ENCODE measurements around the gene ACSL6.
A peak's percentile ranks its signal among the peaks of the same experiment; 100 is the strongest.

ACSL6 gene

GRCh38 chr5:131999441-132000240, 11.8 kb downstream of the ACSL6 start:
- no peaks in the 10 kb centered on the region for H3K36me3 ChIP-seq (ENCODE audit: control insufficient read depth in 1 of 2, insufficient read depth in 2 of 2, low read length in 2 of 2)
- H3K27me3 ChIP-seq (ENCODE audit: control insufficient read depth in 1 of 2, insufficient read depth in 2 of 2, low read length in 2 of 2), result no peaks in the 10 kb centered on the region
- H3K9ac ChIP-seq (ENCODE audit: low read depth in 1 of 2, low read length in 2 of 2), result peak overlapping the region in 1 of 2 donors; percentile 8
- no peak overlapping the region for H3K27ac ChIP-seq (ENCODE audit: low read depth, low read length)
- H3K4me3 ChIP-seq (ENCODE audit: low read depth in 1 of 2, low read length in 2 of 2), result peak overlapping the region in 1 of 2 donors; percentile 5
- peaks cover 66 to 74% of the 10 kb centered on the region in 2 donors for H3K4me1 ChIP-seq (ENCODE audit: control insufficient read depth in 1 of 2, insufficient read depth in 2 of 2, low read length in 2 of 2)
- no peaks in the 10 kb centered on the region for H3K9me3 ChIP-seq (ENCODE audit: control insufficient read depth in 1 of 2, low read length in 2 of 2)

GRCh38 chr5:131999041-131999440, 12.4 kb downstream of the ACSL6 start:
- no peaks in the 10 kb centered on the region for H3K9me3 ChIP-seq (ENCODE audit: control insufficient read depth in 1 of 2, low read length in 2 of 2)
- peak overlapping the region in 1 of 2 donors; percentile 5 for H3K4me3 ChIP-seq (ENCODE audit: low read depth in 1 of 2, low read length in 2 of 2)
- H3K4me1 ChIP-seq (ENCODE audit: control insufficient read depth in 1 of 2, insufficient read depth in 2 of 2, low read length in 2 of 2), result peaks cover 72 to 80% of the 10 kb centered on the region in 2 donors
- H3K9ac ChIP-seq (ENCODE audit: low read depth in 1 of 2, low read length in 2 of 2), result peak overlapping the region in 1 of 2 donors; percentile 8
- H3K27ac ChIP-seq (ENCODE audit: low read depth, low read length), result no peak overlapping the region
- no peaks in the 10 kb centered on the region for H3K27me3 ChIP-seq (ENCODE audit: control insufficient read depth in 1 of 2, insufficient read depth in 2 of 2, low read length in 2 of 2)
- H3K36me3 ChIP-seq (ENCODE audit: control insufficient read depth in 1 of 2, insufficient read depth in 2 of 2, low read length in 2 of 2), result no peaks in the 10 kb centered on the region

- Histone ChIP-seq H3K27ac (ENCODE audit: low read depth, low read length) (no peak overlapping the region), H3K36me3 (ENCODE audit: control insufficient read depth in 1 of 2, insufficient read depth in 2 of 2, low read length in 2 of 2) (no peaks in the 10 kb centered on the region), H3K27me3 (ENCODE audit: control insufficient read depth in 1 of 2, insufficient read depth in 2 of 2, low read length in 2 of 2) (no peaks in the 10 kb centered on the region), H3K4me1 (ENCODE audit: control insufficient read depth in 1 of 2, insufficient read depth in 2 of 2, low read length in 2 of 2) (peaks cover 77 to 85% of the 10 kb centered on the region in 2 donors), H3K4me3 (ENCODE audit: low read depth in 1 of 2, low read length in 2 of 2) (no peak overlapping the region), H3K9me3 (ENCODE audit: control insufficient read depth in 1 of 2, low read length in 2 of 2) (no peaks in the 10 kb centered on the region), H3K9ac (ENCODE audit: low read depth in 1 of 2, low read length in 2 of 2) (no peak overlapping the region)
Observed at GRCh38 chr5:131998431-131999040, 12.9 kb downstream of the ACSL6 start.

GRCh38 chr5:131997727-131998117, 13.7 kb downstream of the ACSL6 start:
- Histone ChIP-seq H3K27ac (ENCODE audit: low read depth, low read length) (no peak overlapping the region), H3K9me3 (ENCODE audit: control insufficient read depth in 1 of 2, low read length in 2 of 2) (no peaks in the 10 kb centered on the region), H3K27me3 (ENCODE audit: control insufficient read depth in 1 of 2, insufficient read depth in 2 of 2, low read length in 2 of 2) (no peaks in the 10 kb centered on the region), H3K9ac (ENCODE audit: low read depth in 1 of 2, low read length in 2 of 2) (no peak overlapping the region), H3K4me3 (ENCODE audit: low read depth in 1 of 2, low read length in 2 of 2) (no peak overlapping the region), H3K4me1 (ENCODE audit: control insufficient read depth in 1 of 2, insufficient read depth in 2 of 2, low read length in 2 of 2) (peaks cover 79 to 87% of the 10 kb centered on the region in 2 donors), H3K36me3 (ENCODE audit: control insufficient read depth in 1 of 2, insufficient read depth in 2 of 2, low read length in 2 of 2) (no peaks in the 10 kb centered on the region)

GRCh38 chr5:131997026-131997726, 14.3 kb downstream of the ACSL6 start:
- H3K27ac ChIP-seq (ENCODE audit: low read depth, low read length), result no peak overlapping the region
- no peak overlapping the region for H3K9ac ChIP-seq (ENCODE audit: low read depth in 1 of 2, low read length in 2 of 2)
- peaks cover 78 to 84% of the 10 kb centered on the region in 2 donors for H3K4me1 ChIP-seq (ENCODE audit: control insufficient read depth in 1 of 2, insufficient read depth in 2 of 2, low read length in 2 of 2)
- H3K27me3 ChIP-seq (ENCODE audit: control insufficient read depth in 1 of 2, insufficient read depth in 2 of 2, low read length in 2 of 2), result no peaks in the 10 kb centered on the region
- peak overlapping the region; percentile 4 to 13 for H3K4me3 ChIP-seq (ENCODE audit: low read depth in 1 of 2, low read length in 2 of 2)
- H3K36me3 ChIP-seq (ENCODE audit: control insufficient read depth in 1 of 2, insufficient read depth in 2 of 2, low read length in 2 of 2), result no peaks in the 10 kb centered on the region
- H3K9me3 ChIP-seq (ENCODE audit: control insufficient read depth in 1 of 2, low read length in 2 of 2), result no peaks in the 10 kb centered on the region

GRCh38 chr5:131996210-131997025, 15.0 kb downstream of the ACSL6 start:
- Histone ChIP-seq H3K36me3 (ENCODE audit: control insufficient read depth in 1 of 2, insufficient read depth in 2 of 2, low read length in 2 of 2) (no peaks in the 10 kb centered on the region), H3K9me3 (ENCODE audit: control insufficient read depth in 1 of 2, low read length in 2 of 2) (no peaks in the 10 kb centered on the region), H3K4me1 (ENCODE audit: control insufficient read depth in 1 of 2, insufficient read depth in 2 of 2, low read length in 2 of 2) (peaks cover 71 to 77% of the 10 kb centered on the region in 2 donors), H3K27ac (ENCODE audit: low read depth, low read length) (no peak overlapping the region), H3K9ac (ENCODE audit: low read depth in 1 of 2, low read length in 2 of 2) (no peak overlapping the region), H3K4me3 (ENCODE audit: low read depth in 1 of 2, low read length in 2 of 2) (peak overlapping the region in 1 of 2 donors; percentile 4), H3K27me3 (ENCODE audit: control insufficient read depth in 1 of 2, insufficient read depth in 2 of 2, low read length in 2 of 2) (no peaks in the 10 kb centered on the region)

- H3K4me1 ChIP-seq (ENCODE audit: control insufficient read depth in 1 of 2, insufficient read depth in 2 of 2, low read length in 2 of 2), result peaks cover 61 to 62% of the 10 kb centered on the region in 2 donors
- no peaks in the 10 kb centered on the region for H3K36me3 ChIP-seq (ENCODE audit: control insufficient read depth in 1 of 2, insufficient read depth in 2 of 2, low read length in 2 of 2)
- H3K27ac ChIP-seq (ENCODE audit: low read depth, low read length), result no peak overlapping the region
- H3K4me3 ChIP-seq (ENCODE audit: low read depth in 1 of 2, low read length in 2 of 2), result no peak overlapping the region
- H3K9ac ChIP-seq (ENCODE audit: low read depth in 1 of 2, low read length in 2 of 2), result no peak overlapping the region
- H3K9me3 ChIP-seq (ENCODE audit: control insufficient read depth in 1 of 2, low read length in 2 of 2), result no peaks in the 10 kb centered on the region
- H3K27me3 ChIP-seq (ENCODE audit: control insufficient read depth in 1 of 2, insufficient read depth in 2 of 2, low read length in 2 of 2), result no peaks in the 10 kb centered on the region
Observed at GRCh38 chr5:131994533-131995226, 16.8 kb downstream of the ACSL6 start.

- no peak overlapping the region for H3K4me3 ChIP-seq (ENCODE audit: low read depth in 1 of 2, low read length in 2 of 2)
- no peaks in the 10 kb centered on the region for H3K36me3 ChIP-seq (ENCODE audit: control insufficient read depth in 1 of 2, insufficient read depth in 2 of 2, low read length in 2 of 2)
- H3K27me3 ChIP-seq (ENCODE audit: control insufficient read depth in 1 of 2, insufficient read depth in 2 of 2, low read length in 2 of 2), result no peaks in the 10 kb centered on the region
- H3K9me3 ChIP-seq (ENCODE audit: control insufficient read depth in 1 of 2, low read length in 2 of 2), result no peaks in the 10 kb centered on the region
- no peak overlapping the region for H3K9ac ChIP-seq (ENCODE audit: low read depth in 1 of 2, low read length in 2 of 2)
- no peak overlapping the region for H3K27ac ChIP-seq (ENCODE audit: low read depth, low read length)
- H3K4me1 ChIP-seq (ENCODE audit: control insufficient read depth in 1 of 2, insufficient read depth in 2 of 2, low read length in 2 of 2), result peaks cover 55 to 56% of the 10 kb centered on the region in 2 donors
Observed at GRCh38 chr5:131994090-131994489, 17.4 kb downstream of the ACSL6 start.

- Histone ChIP-seq H3K27ac (ENCODE audit: low read depth, low read length) (no peak overlapping the region), H3K36me3 (ENCODE audit: control insufficient read depth in 1 of 2, insufficient read depth in 2 of 2, low read length in 2 of 2) (no peaks in the 10 kb centered on the region), H3K9me3 (ENCODE audit: control insufficient read depth in 1 of 2, low read length in 2 of 2) (no peaks in the 10 kb centered on the region), H3K4me3 (ENCODE audit: low read depth in 1 of 2, low read length in 2 of 2) (no peak overlapping the region), H3K4me1 (ENCODE audit: control insufficient read depth in 1 of 2, insufficient read depth in 2 of 2, low read length in 2 of 2) (peaks cover 51 to 52% of the 10 kb centered on the region in 2 donors), H3K27me3 (ENCODE audit: control insufficient read depth in 1 of 2, insufficient read depth in 2 of 2, low read length in 2 of 2) (no peaks in the 10 kb centered on the region), H3K9ac (ENCODE audit: low read depth in 1 of 2, low read length in 2 of 2) (no peak overlapping the region)
Observed at GRCh38 chr5:131993676-131994075, 17.8 kb downstream of the ACSL6 start.

All from duodenal mucosa (tissue), 2 donors.